ENCODE measurements around the gene TBC1D14. TPM values are rescaled to one million over a fixed set of nuclear protein-coding genes. Genes with fewer than 3 reads are reported as not detected.

Gene TBC1D14
- total RNA-seq, 1 donor from 2014 or later = 48.1 TPM

DNA sequence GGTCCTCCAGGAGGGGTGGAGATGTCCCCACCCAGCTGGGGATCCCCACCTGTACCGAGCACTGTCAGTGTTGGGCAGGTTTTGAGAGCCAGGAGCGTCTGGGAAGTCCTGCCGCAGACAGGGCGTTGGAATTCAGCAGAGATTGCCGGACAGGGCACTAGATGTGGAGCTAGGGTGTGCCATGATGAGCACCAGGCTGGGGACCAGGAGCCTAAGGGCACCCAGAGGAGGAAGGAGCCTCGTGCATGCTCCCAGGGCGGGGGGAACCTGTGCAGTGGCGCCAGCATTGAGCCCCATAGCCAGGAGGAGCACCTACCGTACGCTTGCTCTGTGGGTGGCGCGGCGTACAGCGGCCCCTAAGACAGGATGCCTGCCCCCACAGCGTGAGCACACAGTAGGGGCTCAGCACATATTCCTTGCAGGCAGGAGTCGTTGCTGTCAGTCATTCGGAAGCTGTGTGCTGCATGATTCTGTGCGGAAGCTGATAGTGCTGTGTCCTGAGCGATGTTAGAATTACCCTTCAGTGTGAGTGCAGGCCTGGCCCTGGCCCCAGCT lies 114.8 kb downstream of the TBC1D14 start:
- ATAC-seq = no peak

DNA sequence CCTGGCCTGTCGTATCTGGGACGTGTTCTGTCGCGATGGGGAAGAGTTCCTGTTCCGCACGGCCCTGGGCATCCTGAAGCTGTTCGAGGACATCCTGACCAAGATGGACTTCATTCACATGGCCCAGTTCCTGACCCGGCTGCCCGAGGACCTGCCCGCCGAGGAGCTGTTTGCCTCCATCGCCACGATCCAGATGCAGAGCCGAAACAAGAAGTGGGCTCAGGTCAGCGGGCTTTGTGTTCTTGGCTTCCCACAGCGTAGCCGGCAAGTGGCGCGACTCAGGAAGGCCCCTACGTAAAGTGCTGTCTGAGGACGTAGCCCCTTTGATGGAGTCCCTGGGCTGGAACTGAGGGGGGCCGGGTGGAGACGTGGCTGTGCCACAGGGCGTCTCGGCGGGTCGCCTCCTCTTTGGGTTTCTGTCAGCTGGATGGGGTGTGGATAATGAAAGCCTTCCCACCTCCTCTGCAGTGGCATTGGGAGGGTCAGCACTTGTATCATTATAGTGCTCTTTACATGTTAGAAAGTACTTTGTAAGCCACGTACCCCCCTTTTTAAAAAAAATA lies 115.5 kb downstream of the TBC1D14 start:
- ATAC-seq = no peak

- no peak for ATAC-seq
Measured at GRCh38 chr4:7026107-7026506, 116.5 kb downstream of the TBC1D14 start.

GRCh38 chr4:7027284-7027683 lies 117.7 kb downstream of the TBC1D14 start:
- no peak for ATAC-seq

DNA sequence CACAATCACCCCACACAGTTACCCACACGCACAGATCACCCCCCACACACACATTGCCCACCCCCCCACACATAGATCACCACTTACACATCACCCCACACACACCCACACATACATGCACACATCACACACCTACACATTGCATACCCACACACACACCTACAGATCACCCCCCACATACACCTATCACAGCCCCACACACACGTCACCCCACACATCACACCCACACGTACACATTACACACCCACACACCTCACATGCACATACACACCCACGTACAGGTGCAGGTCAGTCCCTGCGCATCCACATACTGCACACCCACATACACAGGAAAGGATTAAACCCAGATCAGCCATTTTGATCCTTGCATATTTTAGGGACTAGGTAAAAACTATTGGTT lies 118.3 kb downstream of the TBC1D14 start:
- ATAC-seq = no peak

GRCh38 chr4:7029212-7029611 lies 119.6 kb downstream of the TBC1D14 start:
- ATAC-seq = no peak

GRCh38 chr4:7029921-7030320 lies 120.3 kb downstream of the TBC1D14 start:
- no peak for ATAC-seq

- ATAC-seq = no peak
Measured at GRCh38 chr4:7030856-7031255, 121.2 kb downstream of the TBC1D14 start.

- ATAC-seq = no peak
Measured at GRCh38 chr4:7031558-7032449, 122.2 kb downstream of the TBC1D14 start.

DNA sequence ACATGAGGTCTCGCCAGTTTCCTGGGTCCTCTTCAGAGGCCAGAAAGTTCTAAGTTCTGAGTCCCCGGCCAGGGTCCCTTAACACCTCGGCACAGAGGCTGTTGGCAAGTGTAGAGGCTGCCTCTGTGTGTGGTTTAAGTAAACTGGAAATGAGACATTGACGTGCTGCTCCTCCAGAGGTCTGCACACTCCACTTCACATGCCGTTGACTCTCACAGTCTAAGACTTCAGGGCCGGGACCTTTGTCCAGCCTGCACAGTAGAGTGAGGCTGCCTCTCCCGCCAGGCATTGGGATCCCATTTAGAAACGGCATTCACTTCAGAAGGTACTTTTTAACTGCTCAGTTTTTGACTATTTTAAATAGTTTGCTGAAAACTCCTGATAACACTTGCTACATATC lies 123.0 kb downstream of the TBC1D14 start:
- ATAC-seq = no peak

DNA sequence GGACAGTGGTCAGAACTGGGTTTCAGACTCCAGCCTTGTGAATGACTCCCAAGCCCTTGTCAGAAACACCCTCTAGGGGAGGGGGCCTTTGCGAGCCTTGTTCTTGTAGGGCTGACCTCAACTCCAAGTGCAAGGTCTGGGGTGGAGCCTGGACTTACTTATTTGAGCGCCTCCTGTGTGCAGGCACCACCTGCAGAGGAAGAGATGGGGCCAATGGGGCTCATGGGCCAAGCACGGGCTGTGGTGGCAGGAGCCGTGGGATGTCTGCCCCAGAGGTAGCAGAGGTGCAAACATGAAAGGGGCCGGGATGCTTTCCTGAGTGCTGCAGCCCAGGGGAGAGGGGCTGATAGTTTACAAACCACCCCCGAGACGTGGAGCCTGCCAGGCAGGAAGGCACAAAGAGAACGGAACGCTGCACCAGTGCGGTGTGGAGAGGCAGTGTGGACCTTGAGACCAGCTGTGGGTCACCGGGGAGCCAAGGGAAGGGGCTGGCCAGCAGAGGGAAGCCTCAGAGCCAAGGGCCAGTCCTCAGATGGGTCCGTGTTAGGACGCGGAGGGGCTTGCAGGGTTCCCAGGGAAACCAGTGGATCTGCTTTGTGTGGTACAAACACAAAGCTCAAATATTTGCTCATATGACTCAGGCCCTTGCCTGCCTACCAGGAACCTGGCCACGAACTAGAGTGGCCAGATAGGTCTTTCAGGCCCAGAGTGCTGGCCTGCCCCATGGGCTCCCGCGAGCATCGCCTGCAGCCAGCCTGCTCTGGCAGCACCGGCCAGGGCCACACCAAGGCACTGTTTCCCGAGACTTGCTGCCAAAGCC lies 124.8 kb downstream of the TBC1D14 start:
- ATAC-seq = peak; percentile 62

GRCh38 chr4:7037425-7037824 lies 127.8 kb downstream of the TBC1D14 start:
- no peak for ATAC-seq

- no peak for ATAC-seq
Measured at GRCh38 chr4:7040765-7041164, 131.1 kb downstream of the TBC1D14 start.

DNA sequence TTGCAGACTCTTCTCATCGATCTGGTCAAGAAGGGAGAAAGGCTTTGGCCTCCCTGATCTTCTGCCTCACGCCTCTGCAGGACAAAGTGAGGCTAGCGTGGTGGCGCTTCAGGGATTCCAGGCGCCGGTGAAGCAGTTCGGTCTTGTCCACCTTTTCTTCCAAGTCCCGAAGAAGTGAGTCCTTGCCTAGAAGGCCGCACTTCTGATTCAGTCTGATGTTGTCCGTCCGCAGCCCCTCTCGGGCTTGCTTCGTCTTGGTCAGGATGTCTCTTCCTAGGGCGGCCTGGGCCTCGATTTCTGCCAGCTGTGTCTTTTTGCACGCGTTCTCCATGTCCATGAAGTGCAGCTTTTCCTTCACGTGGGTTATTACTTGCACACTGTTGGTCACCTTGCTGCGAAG lies 131.6 kb downstream of the TBC1D14 start:
- ATAC-seq = no peak

GRCh38 chr4:7041801-7042502 lies 132.3 kb downstream of the TBC1D14 start:
- peak; percentile 1 for ATAC-seq

GRCh38 chr4:7042503-7043283 lies 133.1 kb downstream of the TBC1D14 start:
- ATAC-seq = peak; percentile 93

GRCh38 chr4:7043284-7044136 lies 133.9 kb downstream of the TBC1D14 start, which contains the start of gene TADA2B:
Gene TADA2B (plus strand): TSS chr4:7043372. CDS start chr4:7043580, 208 bp downstream.
- ATAC-seq = peak; percentile 34

DNA sequence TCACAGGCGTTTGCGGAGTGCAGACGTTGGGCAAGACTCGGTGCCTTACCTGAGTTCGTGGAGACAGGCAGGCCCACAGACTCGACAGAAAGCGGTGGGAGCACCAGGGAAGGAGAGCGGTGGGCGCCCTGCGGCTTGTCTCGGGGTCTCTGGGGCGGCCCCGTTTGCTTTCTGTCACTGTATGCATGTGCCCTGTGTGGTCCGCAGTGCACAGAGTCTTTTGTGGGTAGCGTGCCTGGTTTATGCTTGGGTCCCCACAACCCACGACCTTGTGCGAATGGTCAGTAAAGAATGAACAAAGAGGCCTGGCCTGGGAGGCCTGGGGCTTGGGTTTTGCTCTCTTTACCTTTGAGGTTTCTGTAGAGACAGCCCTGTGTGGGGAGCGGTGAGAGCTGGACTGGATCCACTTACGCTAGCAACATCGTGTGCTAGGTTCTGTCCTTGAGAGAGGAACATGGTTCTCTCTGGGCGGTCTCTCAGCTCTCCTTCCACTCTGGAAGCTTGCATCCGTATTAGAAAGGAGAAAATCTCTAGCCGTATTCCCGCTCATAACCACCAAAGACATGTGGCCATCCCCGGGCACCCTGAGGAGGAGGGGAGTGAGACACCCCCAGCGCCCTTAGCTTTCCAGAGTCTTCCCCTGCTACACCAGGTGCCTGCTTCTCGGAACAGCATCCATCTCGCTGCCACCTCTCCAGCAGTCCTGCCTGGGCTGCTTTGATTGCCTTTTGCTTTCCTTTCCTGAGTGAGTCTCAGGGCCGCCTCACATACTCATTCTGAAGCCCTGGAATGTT lies 134.7 kb downstream of the TBC1D14 start:
- ATAC-seq = no peak

DNA sequence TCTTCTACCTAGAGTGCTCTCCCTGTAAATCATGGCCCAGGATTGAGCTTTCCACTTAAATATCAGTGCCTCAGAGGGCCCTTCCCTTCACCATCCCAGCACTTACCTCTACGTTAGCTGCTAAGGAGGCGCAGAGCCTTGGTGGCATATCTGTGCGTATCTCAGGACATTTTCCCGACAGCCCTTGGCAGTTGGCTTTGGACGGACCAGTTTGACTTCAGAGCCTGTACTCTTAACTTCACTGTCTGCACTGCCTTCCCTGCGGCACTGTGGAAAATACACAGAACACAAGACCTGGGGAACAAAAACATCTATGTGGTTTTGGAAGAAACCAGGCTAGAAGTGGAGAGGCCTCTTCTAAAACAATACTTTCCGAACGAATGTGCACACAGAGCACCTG lies 135.9 kb downstream of the TBC1D14 start:
- ATAC-seq = no peak
